Activated CD4-positive, alpha-beta T cell treated with anti-CD3 and anti-CD28 coated beads for 48 hours (primary cell): Measurements from ENCODE around the gene LGALS8.
"Not testable (repeated sequence)": the region's sequence is repeated elsewhere in the genome, so short reads cannot be mapped to it uniquely, and the experiment has no call there.

ENCODE experiments used
- DNase-seq: peaks from one replicate; pipeline ENCODE4 v3.0.0-alpha.2; 2020

LGALS8 gene

GRCh38 chr1:236543065-236543669 lies 19.4 kb downstream of the LGALS8 start:
- no peak for DNase-seq

GRCh38 chr1:236545621-236546169 lies 21.9 kb downstream of the LGALS8 start:
- no peak for DNase-seq

- no peak for DNase-seq
Measured at GRCh38 chr1:236548452-236548851, 24.7 kb downstream of the LGALS8 start.

- no peak for DNase-seq
Measured at GRCh38 chr1:236550961-236551851, 27.4 kb downstream of the LGALS8 start.

GRCh38 chr1:236552096-236552495 lies 28.3 kb downstream of the LGALS8 start:
- DNase-seq = no peak

GRCh38 chr1:236552901-236553300 lies 29.1 kb downstream of the LGALS8 start:
- no peak for DNase-seq

- no peak for DNase-seq
Measured at GRCh38 chr1:236553370-236553769, 29.6 kb downstream of the LGALS8 start.

GRCh38 chr1:236556606-236557005 lies 32.8 kb downstream of the LGALS8 start:
- DNase-seq = no peak

GRCh38 chr1:236558081-236558480 lies 34.3 kb downstream of the LGALS8 start:
- DNase-seq = no peak

- DNase-seq = no peak
Measured at GRCh38 chr1:236558846-236559245, 35.1 kb downstream of the LGALS8 start.

GRCh38 chr1:236560213-236560771 lies 36.5 kb downstream of the LGALS8 start:
- no peak for DNase-seq

- no peak for DNase-seq
Measured at GRCh38 chr1:236561976-236562375, 38.2 kb downstream of the LGALS8 start.

- DNase-seq = no peak
Measured at GRCh38 chr1:236565530-236565929, 41.7 kb downstream of the LGALS8 start.

- DNase-seq = no peak
Measured at GRCh38 chr1:236568285-236568894, 44.6 kb downstream of the LGALS8 start.

GRCh38 chr1:236575523-236575922 lies 51.7 kb downstream of the LGALS8 start:
- no peak for DNase-seq

GRCh38 chr1:236576004-236576403 lies 52.2 kb downstream of the LGALS8 start:
- DNase-seq = no peak

GRCh38 chr1:236577041-236577440 lies 53.3 kb downstream of the LGALS8 start:
- DNase-seq = not testable (repeated sequence)

- DNase-seq = no peak
Measured at GRCh38 chr1:236578661-236579060, 54.9 kb downstream of the LGALS8 start.

- DNase-seq = not testable (repeated sequence)
Measured at GRCh38 chr1:236580404-236580803, 56.6 kb downstream of the LGALS8 start.

- DNase-seq = no peak
Measured at GRCh38 chr1:236581528-236581927, 57.7 kb downstream of the LGALS8 start.

- DNase-seq = no peak
Measured at GRCh38 chr1:236589531-236589930, 65.7 kb downstream of the LGALS8 start.

- DNase-seq = no peak
Measured at GRCh38 chr1:236590553-236591150, 66.9 kb downstream of the LGALS8 start.

GRCh38 chr1:236602171-236602570 lies 78.4 kb downstream of the LGALS8 start:
- no peak for DNase-seq
